Type B pancreatic cell (in vitro differentiated cells): ENCODE measurements around the gene LZTFL1. TPM values are rescaled to one million over a fixed set of nuclear protein-coding genes. Genes with fewer than 3 reads are reported as not detected.

Experiments
- DNase-seq: peaks from one replicate; pipeline ENCODE4 v3.0.0; 2021; ENCODE audit warnings: mixed read lengths; ENCODE audit not compliant: unreplicated experiment; ENCODE audit errors: extremely low spot score
- H3K27ac Mint-ChIP-seq: 2 replicates; pipeline ENCODE4 v1.8.0; 2021; ENCODE audit warnings: mild to moderate bottlenecking, mixed read lengths
- H3K27me3 Mint-ChIP-seq: 2 replicates; pipeline ENCODE4 v1.8.0; 2021; ENCODE audit warnings: mixed read lengths
- H3K36me3 Mint-ChIP-seq: 2 replicates; pipeline ENCODE4 v1.8.0; 2021; ENCODE audit warnings: mixed read lengths
- H3K4me1 Mint-ChIP-seq: one replicate; pipeline ENCODE4 v1.8.0; 2021; ENCODE audit warnings: mixed read lengths; ENCODE audit not compliant: unreplicated experiment
- H3K4me3 Mint-ChIP-seq: 2 replicates; pipeline ENCODE4 v1.8.0; 2021; ENCODE audit warnings: mild to moderate bottlenecking, mixed read lengths
- H3K9me3 Mint-ChIP-seq: 2 replicates; pipeline ENCODE4 v1.8.0; 2021; ENCODE audit warnings: mixed read lengths
- total RNA-seq: library from RNA; stranded (reverse); gene quantifications from 2 replicates; pipeline ENCODE4 v1.2.1, GENCODE V29; 2021; ENCODE audit warnings: low replicate concordance
- TF ChIP-seq, protein P1 (sequence below): fragments of 200-600 bp; sonication (generic); conservative IDR thresholded peaks from 2 replicates; pipeline ENCODE4 v1.5.0; 2021; ENCODE audit warnings: antibody characterized with exemption, mild to moderate bottlenecking

The LZTFL1 gene
- total RNA-seq, 1 donor from 2014 or later = 36.0 TPM

DNA sequence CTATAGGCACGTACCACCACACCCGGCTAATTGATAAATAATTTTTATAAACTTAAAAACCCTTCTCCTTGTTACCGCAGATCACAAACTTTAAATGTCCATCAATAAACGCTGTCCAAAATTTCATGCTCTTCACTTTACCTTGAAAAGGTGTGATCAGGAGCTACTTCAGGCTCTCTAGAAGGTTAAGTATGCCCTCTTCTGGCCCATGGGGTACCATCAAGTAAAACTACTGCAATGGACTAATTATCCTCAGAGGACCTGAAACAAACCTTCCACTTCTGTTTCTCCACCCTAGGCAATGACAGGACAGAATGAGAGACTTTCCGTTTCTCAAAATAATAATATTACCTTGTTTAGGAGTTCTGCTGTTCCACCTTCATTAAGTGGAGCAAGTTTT lies 9.2 kb downstream of the LZTFL1 start:
- H3K4me1 Mint-ChIP-seq = no peaks in the 10 kb centered on the region

DNA sequence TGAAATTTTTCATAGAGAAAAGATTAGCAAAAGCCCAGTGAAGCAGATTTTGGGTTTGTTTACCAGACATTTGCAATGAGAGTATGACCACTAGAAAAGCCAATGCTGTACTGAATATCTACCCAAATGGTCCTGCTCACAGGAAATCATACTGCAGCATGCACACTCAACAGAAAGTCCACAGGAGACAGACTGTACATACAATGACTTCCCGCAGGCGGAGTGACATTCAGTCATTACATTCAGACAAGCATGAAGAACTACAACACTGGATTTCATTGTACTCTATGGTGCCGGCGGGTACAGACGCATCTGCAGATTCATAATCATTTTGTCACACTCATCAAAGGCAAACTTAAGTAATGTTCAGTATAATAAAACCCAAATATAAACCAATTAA lies 11.8 kb downstream of the LZTFL1 start:
- Mint-ChIP-seq H3K4me1 (no peaks in the 10 kb centered on the region), H3K27ac (no peak overlapping the region), H3K4me3 (no peak overlapping the region), H3K36me3 (peaks cover 32% of the 10 kb centered on the region), H3K9me3 (no peaks in the 10 kb centered on the region), H3K27me3 (no peaks in the 10 kb centered on the region)
- TF ChIP-seq, protein P1, sequence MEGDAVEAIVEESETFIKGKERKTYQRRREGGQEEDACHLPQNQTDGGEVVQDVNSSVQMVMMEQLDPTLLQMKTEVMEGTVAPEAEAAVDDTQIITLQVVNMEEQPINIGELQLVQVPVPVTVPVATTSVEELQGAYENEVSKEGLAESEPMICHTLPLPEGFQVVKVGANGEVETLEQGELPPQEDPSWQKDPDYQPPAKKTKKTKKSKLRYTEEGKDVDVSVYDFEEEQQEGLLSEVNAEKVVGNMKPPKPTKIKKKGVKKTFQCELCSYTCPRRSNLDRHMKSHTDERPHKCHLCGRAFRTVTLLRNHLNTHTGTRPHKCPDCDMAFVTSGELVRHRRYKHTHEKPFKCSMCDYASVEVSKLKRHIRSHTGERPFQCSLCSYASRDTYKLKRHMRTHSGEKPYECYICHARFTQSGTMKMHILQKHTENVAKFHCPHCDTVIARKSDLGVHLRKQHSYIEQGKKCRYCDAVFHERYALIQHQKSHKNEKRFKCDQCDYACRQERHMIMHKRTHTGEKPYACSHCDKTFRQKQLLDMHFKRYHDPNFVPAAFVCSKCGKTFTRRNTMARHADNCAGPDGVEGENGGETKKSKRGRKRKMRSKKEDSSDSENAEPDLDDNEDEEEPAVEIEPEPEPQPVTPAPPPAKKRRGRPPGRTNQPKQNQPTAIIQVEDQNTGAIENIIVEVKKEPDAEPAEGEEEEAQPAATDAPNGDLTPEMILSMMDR = no peak
- no peak for DNase-seq

More for the DNA sequence above, 9.2 kb downstream of the LZTFL1 start:
- no peak overlapping the region for H3K27ac Mint-ChIP-seq
- H3K36me3 Mint-ChIP-seq = peaks cover 31% of the 10 kb centered on the region
- H3K27me3 Mint-ChIP-seq = no peaks in the 10 kb centered on the region
- TF ChIP-seq, protein P1 = peak; percentile 47
- H3K4me3 Mint-ChIP-seq = no peak overlapping the region
- no peak for DNase-seq
- no peaks in the 10 kb centered on the region for H3K9me3 Mint-ChIP-seq

DNA sequence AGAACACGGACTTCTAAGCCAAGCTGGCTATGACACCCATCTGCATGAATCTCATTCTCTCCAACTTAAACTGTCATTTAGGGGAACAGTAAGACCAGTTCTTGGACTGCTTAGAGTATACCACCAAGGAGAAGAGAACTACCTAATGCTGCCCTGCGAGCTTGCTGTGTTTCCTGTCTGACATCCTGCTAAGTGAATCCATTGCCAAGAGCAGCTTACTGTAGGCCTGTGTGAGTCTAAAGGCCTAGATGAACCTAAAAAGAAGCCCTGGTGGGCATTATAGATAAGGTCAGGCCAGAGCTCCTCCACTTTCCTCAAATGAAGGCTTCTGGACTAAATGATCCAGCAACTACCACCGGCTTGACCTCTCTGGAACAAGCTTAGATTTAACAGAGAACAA lies 15.0 kb downstream of the LZTFL1 start:
- H3K27ac Mint-ChIP-seq = no peak overlapping the region

DNA sequence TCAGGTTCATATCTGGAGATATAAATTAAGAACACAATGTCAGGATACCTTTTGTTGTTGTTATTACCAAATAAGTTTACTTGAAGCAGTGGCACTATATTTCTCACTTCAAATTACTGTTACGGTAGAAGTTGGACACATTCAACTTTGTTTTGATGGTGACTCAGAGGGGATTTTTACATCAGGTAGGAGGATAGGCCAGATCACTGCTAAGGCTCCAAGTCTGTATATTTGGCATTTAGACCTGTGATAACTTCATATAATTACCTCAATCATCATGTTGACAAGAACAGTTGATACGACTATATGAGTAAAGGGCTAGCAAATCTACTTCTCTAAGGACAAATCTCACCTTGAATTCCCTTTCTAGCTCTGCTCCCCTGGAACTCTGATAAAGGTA lies 15.6 kb downstream of the LZTFL1 start:
- no peaks in the 10 kb centered on the region for H3K4me1 Mint-ChIP-seq
- no peak overlapping the region for H3K4me3 Mint-ChIP-seq
- TF ChIP-seq, protein P1 = no peak
- no peaks in the 10 kb centered on the region for H3K27me3 Mint-ChIP-seq
- H3K9me3 Mint-ChIP-seq = no peaks in the 10 kb centered on the region
- DNase-seq = no peak
- peaks cover 28% of the 10 kb centered on the region for H3K36me3 Mint-ChIP-seq
- H3K27ac Mint-ChIP-seq = no peak overlapping the region

More for the DNA sequence above, 15.0 kb downstream of the LZTFL1 start:
- Mint-ChIP-seq H3K4me3 (no peak overlapping the region), H3K9me3 (no peaks in the 10 kb centered on the region), H3K27me3 (no peaks in the 10 kb centered on the region), H3K36me3 (peaks cover 29% of the 10 kb centered on the region), H3K4me1 (no peaks in the 10 kb centered on the region)
- DNase-seq = no peak
- TF ChIP-seq, protein P1 = no peak

DNA sequence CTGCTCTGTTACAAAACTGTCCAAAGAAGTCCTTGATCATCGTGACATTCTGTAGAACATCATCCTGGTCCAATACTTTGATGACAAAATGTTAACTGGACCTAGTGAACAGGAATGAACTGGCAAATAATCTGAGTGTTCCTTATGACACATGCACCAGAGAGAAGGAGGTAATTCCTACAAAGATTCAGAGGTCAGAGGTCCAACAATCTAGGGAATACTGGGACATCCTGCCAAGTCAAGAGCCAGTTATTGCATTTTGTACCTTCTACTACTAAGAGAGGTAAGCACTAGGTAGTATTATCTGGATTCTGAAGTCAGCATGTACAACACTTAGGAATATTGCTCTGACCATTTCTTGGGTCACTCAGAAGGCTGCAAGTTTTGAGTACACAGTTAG lies 20.8 kb downstream of the LZTFL1 start:
- DNase-seq = no peak
- Mint-ChIP-seq H3K9me3 (peaks cover 4% of the 10 kb centered on the region), H3K4me1 (no peaks in the 10 kb centered on the region), H3K36me3 (peaks cover 29% of the 10 kb centered on the region), H3K27ac (no peak overlapping the region), H3K4me3 (no peak overlapping the region), H3K27me3 (no peaks in the 10 kb centered on the region)
- TF ChIP-seq, protein P1 = no peak

DNA sequence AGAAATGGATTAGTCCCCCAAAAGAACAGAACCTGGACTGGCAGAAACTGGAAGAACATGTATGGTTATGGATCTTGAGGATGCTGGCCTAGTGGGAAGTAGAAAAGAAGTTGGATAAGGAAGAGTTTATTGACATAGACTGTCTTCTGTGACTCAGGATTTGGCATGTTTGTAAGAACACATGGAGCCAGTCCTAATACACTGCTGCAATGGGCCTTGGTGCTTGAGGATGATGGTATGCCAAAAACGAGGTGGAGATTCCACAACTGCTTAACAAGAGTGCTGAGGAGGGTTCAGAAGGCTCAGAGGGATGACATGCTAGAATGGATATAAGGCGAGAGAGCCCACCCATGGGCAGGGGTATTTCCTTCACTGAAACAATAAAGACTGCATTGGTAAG lies 22.4 kb downstream of the LZTFL1 start:
- H3K27me3 Mint-ChIP-seq = no peaks in the 10 kb centered on the region
- H3K9me3 Mint-ChIP-seq = peaks cover 4% of the 10 kb centered on the region
- no peaks in the 10 kb centered on the region for H3K4me1 Mint-ChIP-seq
- no peak overlapping the region for H3K4me3 Mint-ChIP-seq
- TF ChIP-seq, protein P1 = no peak
- H3K36me3 Mint-ChIP-seq = peaks cover 32% of the 10 kb centered on the region
- H3K27ac Mint-ChIP-seq = no peak overlapping the region
- no peak for DNase-seq
